HG03442 (cell line): ENCODE measurements around the gene PSMA6.
"Not testable (repeated sequence)": the region's sequence is repeated elsewhere in the genome, so short reads cannot be mapped to it uniquely, and the experiment has no call there.

Experiments used
- ATAC-seq: cut with Tn5 transposase; IDR thresholded peaks from one replicate; pipeline ENCODE4 v1.9.1; 2021; ENCODE audit warnings: mild to moderate bottlenecking, moderate library complexity; ENCODE audit not compliant: unreplicated experiment

PSMA6 gene

DNA sequence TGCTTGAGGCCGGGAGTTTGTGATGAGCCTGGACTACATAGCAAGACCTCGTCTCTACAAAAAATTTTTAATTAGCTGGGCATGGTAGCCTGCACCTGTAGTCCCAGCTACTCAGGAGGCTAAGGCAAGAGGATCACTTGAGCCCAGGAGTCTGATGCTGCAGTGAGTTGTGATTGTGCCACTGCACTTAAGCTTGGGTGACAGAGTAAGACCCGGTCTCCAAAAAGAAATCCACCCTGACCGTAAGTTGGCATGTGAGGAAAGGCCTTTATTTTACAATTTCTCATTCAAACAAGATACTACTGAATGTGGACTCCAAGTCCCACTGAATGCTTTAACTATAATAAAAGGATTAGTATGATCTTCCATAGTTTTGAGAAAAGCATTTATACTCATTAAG is 27.3 kb downstream of the PSMA6 start:
- ATAC-seq: no peak

DNA sequence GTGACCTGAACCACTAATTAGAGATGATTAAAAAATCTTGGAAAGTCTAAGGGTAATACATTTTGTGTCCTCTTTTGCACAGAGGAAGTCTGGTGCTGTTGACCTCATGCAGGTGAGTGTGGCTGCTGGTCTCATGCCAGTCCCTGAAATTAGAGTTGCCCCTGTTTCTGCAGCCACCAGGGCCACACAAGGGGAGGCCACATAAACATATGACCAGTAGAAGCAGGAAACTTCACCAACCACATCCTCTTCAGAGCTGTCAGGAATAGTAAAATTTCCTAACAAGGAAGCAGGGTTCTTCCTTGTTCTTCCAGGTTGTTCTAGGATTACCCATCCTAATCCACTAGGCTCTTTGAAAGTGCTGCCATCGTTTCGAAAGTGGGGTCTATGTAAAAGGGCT is 28.3 kb downstream of the PSMA6 start:
- no peak for ATAC-seq

DNA sequence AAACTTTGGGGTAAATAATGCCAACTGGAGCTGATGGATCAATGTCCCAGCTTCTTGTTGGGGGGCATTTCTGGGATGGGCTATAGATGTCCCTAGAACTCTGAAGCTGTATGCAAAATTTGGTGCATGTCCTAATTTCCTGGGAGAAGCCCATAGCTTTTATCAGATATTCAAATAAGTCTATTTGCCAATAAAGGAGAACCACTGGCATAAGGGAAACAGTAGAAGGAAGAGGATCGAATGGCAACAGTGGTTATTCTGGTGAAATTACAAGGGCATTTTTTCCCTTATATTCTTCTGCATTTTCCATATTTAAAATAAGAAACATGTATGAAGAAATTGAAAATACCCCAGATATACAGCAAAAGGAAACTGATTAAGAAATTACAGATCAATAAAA is 34.2 kb downstream of the PSMA6 start:
- ATAC-seq: no peak

DNA sequence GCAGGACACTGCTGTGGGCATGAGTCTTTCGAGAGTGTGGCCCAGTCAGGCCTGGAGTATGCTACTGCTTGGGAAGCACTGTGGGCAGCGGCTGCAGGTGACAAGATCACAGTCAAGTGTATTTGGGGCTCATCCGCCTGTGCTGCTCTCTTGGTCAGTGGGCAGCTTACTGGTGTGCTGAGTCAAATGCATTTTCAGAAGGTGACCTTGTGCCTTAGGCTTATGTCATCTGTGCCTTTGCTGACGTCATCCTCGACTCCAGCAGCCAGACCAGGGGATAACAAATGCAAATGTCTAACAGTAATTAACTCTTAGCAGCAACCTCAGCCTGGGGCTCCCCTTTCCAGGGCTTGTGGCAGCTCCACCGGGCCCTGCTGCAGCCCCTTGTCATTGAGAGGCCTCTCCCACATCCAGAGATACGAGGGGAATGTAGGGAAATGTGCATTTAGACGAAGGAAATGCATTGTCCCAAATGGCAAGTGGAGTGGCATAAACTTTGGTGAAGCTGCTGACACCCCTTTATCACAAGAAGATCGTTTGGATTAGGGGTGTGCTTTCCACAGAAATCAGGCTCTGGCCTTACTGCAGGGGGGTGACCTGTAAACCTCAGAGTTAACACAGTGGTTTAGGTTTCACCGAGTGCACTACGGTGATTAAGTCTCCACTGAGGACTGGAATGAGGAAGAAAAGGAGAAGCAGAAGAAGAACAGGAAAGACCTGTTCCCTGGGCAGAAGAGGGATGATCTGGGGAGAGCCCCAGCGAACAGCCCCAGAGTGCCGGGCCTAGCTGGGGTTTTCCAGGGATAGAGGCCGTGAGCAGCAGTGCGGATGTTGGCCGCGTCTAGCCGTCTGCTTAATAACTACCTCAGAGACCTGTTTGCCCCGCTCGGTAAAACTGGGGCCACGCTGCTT is 39.7 kb downstream of the PSMA6 start:
- peak; percentile 54 for ATAC-seq

GRCh38 chr14:35332517-35333263 is 40.5 kb downstream of the PSMA6 start:
- ATAC-seq: no peak

GRCh38 chr14:35333264-35333730 is 41.1 kb downstream of the PSMA6 start:
- ATAC-seq: no peak

DNA sequence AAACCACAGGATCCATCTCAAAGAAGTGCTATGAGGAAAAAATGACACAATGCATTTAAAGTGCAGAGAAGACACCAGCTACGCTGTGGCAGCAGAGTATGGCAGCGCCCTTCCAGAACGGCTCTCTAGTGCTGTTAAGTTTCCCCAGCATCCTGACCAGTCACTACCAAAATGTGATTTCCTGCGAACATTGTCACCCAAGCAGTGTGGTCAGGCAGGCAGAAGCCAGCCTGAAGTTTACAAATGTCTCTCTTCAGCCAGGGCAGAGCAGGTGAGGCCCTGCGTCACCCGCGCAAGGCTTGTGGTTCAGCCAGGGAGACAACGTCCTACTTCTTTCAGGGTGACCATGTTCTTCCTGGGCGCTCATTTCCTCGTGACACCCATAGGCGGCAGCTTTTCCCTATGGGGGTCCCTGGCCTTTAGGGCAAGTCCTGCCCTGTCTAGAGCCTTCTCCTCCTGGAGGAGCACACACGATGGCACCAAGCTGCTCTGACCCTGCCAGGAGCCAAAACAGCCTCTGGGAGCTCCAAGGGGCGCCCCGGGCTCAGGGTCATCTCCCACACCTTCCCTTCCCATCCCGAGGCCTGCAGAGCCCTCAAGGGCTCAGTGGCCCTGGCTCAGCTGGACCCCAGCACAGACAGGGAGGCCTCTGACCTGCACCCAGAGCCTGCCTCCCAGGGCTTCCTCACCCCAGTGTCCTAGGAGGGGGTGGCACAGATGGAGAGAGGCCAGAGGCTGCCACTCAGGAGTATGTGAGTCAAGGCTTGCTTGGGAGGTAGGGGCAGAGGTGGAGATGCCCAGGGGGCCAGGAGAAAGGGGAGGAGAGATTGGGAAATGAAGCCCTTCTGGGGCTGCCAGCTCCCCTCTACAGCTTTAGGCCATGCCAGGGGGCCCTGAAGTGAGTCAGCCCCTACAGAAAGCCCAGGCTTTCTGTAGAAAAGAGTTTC is 41.9 kb downstream of the PSMA6 start:
- no peak for ATAC-seq

DNA sequence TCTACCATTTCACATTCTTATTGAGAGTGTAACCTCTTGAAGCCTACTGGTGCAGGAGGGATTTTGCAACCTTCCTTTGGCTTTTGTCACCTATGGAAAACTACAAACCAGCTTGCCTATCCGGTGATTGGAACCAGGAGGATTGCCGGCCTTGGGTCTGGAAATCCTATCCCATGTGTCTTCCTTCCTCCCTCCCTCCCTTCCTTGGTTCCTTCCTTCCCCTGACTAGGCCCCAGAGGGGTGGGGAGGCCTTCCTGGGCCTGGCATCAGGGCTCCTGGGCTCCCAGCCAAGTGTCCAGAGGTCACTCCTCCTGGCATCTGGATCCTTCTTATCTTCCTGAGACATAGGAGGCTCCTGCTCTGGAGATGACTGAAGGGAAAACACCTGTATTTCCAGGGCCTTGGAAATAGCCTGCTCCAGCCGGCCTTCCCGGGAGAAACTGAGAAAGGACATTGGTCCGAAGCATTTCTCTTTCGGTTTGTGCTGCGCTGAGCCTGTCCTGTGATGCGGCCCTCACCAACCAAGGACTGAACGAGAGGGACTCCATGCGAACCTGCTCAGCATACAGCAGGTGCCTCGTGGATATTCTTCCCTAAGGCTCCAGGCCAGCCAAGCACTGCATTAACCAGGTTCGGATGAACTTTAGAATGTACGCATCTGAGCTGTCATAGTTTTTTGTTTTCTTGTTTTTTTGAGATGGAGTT is 43.4 kb downstream of the PSMA6 start:
- no peak for ATAC-seq

DNA sequence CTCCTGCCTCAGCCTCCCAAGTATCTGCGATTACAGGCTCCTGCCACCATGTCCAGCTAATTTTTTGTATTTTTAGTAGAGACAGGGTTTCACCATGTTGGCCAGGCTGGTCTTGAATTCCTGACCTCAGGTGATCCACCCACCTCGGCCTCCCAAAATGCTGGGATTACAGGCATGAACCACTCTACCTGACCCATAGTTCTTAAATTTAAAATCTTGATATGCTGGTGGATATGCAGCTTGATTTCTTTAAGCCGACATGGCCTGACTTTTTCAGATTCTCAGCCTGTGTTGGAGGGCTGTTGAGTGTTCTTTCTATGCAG is 44.0 kb downstream of the PSMA6 start:
- ATAC-seq: not testable (repeated sequence)

DNA sequence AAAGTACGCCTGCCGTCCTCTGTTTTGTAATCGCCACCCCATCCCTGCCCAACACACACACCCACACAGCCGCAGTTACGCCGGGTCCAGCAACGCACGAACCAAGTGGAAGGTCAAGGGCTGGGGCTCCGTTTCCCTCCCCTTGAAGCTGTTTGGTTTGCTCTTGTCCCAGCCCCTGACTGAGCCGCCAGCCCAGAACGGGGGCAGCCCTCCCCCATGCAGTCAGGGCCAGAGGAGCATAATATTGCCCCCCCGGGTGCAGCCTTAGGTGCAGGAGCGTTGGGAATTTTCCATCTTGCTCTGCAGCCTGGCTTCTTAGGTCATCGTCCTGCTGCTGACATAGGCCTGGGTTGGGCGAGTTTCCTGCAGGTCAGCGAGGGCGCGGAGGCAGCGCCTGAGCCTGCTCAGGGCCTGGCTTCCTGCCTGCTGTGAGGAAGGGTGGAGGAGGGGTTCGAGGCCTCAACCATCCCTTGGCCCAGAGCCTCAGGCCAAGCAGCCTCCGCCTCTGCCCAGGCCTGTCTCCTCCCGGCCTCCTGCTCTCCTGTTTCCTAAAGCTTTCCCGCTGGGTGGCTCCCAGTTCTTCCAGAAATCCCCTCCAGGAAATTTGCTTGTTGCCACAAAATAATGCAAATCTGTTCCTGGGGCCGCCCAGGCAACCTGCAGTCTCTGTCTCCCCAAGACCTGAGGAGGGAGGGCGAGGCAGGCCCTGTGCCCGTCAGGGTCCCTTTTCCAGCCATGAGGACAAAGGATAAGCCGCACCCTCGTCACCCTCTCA is 44.5 kb downstream of the PSMA6 start:
- ATAC-seq: no peak

DNA sequence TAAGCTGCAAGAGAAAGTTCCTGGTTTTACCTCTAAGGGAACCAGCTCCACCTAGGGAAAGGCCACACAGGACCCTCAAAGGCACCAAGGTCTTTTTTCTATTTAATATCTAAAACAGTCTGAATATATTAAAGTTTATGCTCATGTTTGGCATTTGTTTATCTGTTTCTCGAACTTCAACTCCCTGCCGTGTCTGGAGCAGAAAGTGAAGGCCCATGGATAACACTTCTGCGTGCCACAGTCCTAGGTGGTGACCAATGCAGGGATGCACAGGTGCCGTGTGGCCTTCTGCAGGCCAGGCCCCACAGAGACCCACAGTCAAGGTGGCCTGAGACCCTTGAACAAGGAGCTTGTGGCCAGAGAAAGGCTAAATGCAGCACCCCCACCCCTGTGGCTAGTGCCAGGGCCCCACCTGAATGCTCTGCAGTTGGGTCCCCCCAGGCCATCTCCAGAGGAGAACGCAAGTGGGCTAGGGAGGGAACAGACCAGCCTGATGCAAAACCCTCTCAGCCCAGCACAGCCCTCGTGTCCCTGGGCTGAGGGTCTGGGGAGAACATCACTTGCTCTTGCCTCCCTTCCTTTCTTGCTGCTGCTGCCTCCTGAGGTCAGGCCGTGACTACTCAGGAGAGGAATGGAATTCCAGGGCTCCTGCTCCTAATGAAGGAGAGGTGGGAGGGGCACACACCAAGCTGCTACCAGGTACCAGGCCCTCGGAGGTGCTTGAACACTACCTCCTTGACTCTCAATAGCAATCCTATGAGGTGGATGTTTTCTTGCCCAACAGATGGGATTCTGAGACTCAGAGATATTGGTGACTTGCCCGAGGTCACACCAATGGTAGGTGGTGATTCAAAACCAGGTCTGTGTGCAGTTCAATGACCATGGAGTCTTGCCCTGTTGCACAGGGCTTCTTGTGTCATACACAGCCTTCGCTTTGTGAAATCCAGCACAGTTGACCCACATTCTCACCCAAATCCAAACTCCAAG is 45.4 kb downstream of the PSMA6 start:
- ATAC-seq: no peak

- no peak for ATAC-seq
These were observed 46.7 kb downstream of the PSMA6 start for GRCh38 chr14:35338731-35339405.

GRCh38 chr14:35339761-35340406 is 47.7 kb downstream of the PSMA6 start:
- peak; percentile 42 for ATAC-seq

DNA sequence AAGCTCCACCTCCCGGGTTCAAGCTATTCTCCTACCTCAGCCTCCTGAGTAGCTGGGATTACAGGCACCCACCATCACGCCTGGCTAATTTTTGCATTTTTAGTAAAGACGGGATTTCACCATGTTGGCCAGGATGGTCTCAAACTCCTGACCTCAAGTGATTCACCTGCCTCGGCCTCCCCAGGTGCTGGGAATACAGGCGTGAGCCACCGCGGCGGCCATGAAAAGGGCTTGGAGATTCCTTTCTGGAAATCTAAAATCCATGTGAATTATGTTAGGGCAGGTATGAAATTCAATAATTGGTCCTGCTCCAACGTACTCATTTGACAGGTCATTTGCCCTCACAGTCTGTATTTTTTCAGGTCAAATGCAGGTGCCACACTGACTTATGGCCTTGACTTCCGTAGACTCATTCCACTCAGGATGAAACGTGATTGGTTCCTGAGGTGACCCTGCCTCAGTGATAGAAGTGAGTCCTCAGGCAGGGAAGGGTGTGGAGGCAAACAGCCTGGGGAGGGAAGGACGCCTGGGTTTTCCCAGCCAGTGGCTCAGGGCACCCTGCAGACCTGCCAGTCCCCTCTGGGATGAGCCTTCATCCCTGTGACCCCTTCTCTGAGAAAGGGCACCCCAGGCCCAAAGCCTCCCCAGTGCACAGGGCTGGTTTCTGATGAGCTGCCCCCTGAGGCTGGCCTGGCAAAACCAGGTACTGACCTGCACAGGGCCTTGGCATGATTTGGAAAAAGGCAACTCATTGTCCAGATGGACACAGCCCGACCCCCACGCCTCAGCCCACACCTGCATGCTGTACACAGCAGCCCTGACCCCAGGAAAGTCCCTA is 48.7 kb downstream of the PSMA6 start:
- ATAC-seq: no peak

GRCh38 chr14:35341454-35341750 is 49.2 kb downstream of the PSMA6 start:
- no peak for ATAC-seq

DNA sequence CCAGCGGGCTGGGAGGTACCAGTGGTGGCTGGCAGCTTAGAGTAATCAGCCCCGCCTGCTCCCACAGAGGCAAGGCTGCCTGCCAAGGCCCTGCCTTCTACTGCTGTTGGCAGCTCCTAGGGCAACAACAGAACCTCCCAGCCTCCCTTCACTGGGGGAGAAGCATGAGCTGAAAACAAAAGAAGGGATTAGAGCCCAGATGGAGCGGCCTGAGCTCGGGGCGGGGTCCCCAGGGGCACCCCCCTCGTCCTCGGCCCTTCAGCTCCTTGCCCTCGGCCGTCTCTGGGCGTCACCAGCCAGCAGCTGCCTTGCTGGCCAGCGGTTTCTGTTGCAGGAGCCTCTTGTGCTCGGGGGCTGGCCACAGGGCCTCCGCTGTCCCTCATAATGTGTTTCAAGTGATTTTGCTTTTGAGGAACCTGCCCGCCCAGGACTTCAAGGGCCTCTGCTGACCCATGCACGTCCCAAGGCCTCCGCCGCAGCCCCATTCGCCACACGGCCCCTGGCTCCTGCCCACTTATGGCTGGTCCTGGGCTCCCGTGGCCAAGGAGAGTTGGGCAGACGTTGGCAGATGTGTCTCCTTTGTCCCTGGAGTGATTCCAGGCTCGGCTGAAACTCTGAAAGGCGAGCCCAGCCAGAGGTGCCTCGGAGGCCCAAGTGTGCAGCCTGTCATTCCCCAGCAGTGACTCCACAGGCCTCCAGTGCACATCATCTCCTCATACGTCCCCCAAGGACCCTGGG is 49.7 kb downstream of the PSMA6 start:
- no peak for ATAC-seq
